K562 (cell line): Measurements from ENCODE around the gene SH2D3A. TPM values are rescaled to one million over a fixed set of nuclear protein-coding genes. Genes with fewer than 3 reads are reported as not detected.
A peak's percentile ranks its signal among the peaks of the same experiment; 100 is the strongest.

Experiments used
- C11orf30 ChIP-seq: fragments of 450-650 bp; IDR thresholded peaks from 2 replicates; pipeline ENCODE4 v1.6.1; 2016; ENCODE audit warnings: low read depth, mild to moderate bottlenecking
- CHD2 ChIP-seq: IDR thresholded peaks from 2 replicates; pipeline ENCODE4 v1.6.1; 2011; ENCODE audit warnings: low read depth, low read length
- EP300 ChIP-seq: IDR thresholded peaks from 2 replicates; pipeline ENCODE4 v1.6.1; 2012; ENCODE audit warnings: low read length, improper control_type of control experiment
- EP400 ChIP-seq: fragments of 450-650 bp; IDR thresholded peaks from 2 replicates; pipeline ENCODE4 v1.6.1; 2017; ENCODE audit warnings: antibody characterized with exemption, mild to moderate bottlenecking, moderate library complexity
- KAT7 ChIP-seq: sonication (generic); formaldehyde crosslinking; IDR thresholded peaks from 2 replicates; pipeline ENCODE4 v1.8.0; 2022; ENCODE audit warnings: missing genetic modification reagents, mild to moderate bottlenecking, borderline replicate concordance
- KLF16 ChIP-seq: IDR thresholded peaks from 2 replicates; pipeline ENCODE4 v1.6.1; 2016; ENCODE audit warnings: antibody characterized with exemption
- ZFP30 ChIP-seq: fragments of 250-450 bp; sonication (Bioruptor Pico); IDR thresholded peaks from 2 replicates; pipeline ENCODE4 v1.8.0; 2022; ENCODE audit warnings: moderate library complexity, mild to moderate bottlenecking, inconsistent platforms, borderline replicate concordance
- polyA plus RNA-seq, 8 experiments: library from polyadenylated mRNA; depleted of rRNA in 4 of 8; stranded (reverse) in 5 of 8; unstranded in 3 of 8; fragments of >200 nt; fragmentation: Nextera tagmentation in 2 of 8; fragmentation: Illumina TruSeq in 1 of 8; extraction: Ambion mirVana in 2 of 8; extraction: Trizol in 1 of 8; gene quantifications; 2 replicates each; pipeline versions ENCODE4 v1.2.1 to v1.2.3, GENCODE V29; 2011 to 2014; ENCODE audit warnings: inconsistent platforms in 1 of 8, missing spikeins in 1 of 8
- total RNA-seq, 7 experiments: library from RNA; depleted of rRNA in 6 of 7; stranded (reverse); fragments of >200 nt in 6 of 7; fragmentation: Illumina TruSeq in 2 of 7; extraction: Trizol in 2 of 7; gene quantifications; 2 replicates each; pipeline versions ENCODE4 v1.2.1 to v1.2.3, GENCODE V29; 2011 to 2021; ENCODE audit warnings: low replicate concordance in 1 of 7
- TF ChIP-seq, protein P1 (sequence below): sonication (generic); formaldehyde crosslinking; IDR thresholded peaks from 2 replicates; pipeline ENCODE4 v1.8.1; 2023; ENCODE audit warnings: missing genetic modification reagents, mild to moderate bottlenecking, borderline replicate concordance

Gene SH2D3A
- total and polyA plus RNA-seq, 9 of the 15 experiments (the other 6 are each of a cell fraction or from before 2014, with no cell fraction given): 0.75 to 26.3 (median 8.9) TPM

- no peak for TF ChIP-seq KAT7
- peak; percentile 52 for TF ChIP-seq C11orf30
- no peak for TF ChIP-seq CHD2
- TF ChIP-seq, protein P1, sequence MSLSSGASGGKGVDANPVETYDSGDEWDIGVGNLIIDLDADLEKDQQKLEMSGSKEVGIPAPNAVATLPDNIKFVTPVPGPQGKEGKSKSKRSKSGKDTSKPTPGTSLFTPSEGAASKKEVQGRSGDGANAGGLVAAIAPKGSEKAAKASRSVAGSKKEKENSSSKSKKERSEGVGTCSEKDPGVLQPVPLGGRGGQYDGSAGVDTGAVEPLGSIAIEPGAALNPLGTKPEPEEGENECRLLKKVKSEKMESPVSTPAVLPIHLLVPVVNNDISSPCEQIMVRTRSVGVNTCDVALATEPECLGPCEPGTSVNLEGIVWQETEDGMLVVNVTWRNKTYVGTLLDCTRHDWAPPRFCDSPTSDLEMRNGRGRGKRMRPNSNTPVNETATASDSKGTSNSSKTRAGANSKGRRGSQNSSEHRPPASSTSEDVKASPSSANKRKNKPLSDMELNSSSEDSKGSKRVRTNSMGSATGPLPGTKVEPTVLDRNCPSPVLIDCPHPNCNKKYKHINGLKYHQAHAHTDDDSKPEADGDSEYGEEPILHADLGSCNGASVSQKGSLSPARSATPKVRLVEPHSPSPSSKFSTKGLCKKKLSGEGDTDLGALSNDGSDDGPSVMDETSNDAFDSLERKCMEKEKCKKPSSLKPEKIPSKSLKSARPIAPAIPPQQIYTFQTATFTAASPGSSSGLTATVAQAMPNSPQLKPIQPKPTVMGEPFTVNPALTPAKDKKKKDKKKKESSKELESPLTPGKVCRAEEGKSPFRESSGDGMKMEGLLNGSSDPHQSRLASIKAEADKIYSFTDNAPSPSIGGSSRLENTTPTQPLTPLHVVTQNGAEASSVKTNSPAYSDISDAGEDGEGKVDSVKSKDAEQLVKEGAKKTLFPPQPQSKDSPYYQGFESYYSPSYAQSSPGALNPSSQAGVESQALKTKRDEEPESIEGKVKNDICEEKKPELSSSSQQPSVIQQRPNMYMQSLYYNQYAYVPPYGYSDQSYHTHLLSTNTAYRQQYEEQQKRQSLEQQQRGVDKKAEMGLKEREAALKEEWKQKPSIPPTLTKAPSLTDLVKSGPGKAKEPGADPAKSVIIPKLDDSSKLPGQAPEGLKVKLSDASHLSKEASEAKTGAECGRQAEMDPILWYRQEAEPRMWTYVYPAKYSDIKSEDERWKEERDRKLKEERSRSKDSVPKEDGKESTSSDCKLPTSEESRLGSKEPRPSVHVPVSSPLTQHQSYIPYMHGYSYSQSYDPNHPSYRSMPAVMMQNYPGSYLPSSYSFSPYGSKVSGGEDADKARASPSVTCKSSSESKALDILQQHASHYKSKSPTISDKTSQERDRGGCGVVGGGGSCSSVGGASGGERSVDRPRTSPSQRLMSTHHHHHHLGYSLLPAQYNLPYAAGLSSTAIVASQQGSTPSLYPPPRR: no peak
- peak; percentile 63 for TF ChIP-seq EP400
- TF ChIP-seq ZFP30 (CRISPR knock-in tag): no peak
- 0 out of 2 replicates have a peak, but pooled peaks have one; percentile 15 for TF ChIP-seq EP300
- TF ChIP-seq KLF16: peak; percentile 19; the same call in 1 of the 2 replicates
These were observed 30.9 kb downstream of the SH2D3A start (continued) for GRCh38 chr19:6736169-6736916.
